ENCODE data around the gene ISG15. TPM values are rescaled to one million over a fixed set of nuclear protein-coding genes. Genes with fewer than 3 reads are reported as not detected.

The ISG15 gene
- total RNA-seq, 1 donor from 2014 or later = 148 TPM

GRCh38 chr1:1058088-1058905 lies 45.0 kb downstream of the ISG15 start:
- DNase-seq (ENCODE audit: low read depth) = no peak

GRCh38 chr1:1058921-1059493 lies 45.7 kb downstream of the ISG15 start:
- no peak for DNase-seq (ENCODE audit: low read depth)

- peak; percentile 80 for DNase-seq (ENCODE audit: low read depth)
Observed at GRCh38 chr1:1059494-1060280, 46.4 kb downstream of the ISG15 start.

- DNase-seq (ENCODE audit: low read depth) = no peak
Observed at GRCh38 chr1:1060281-1061000, 47.1 kb downstream of the ISG15 start.

GRCh38 chr1:1061682-1062345 lies 48.5 kb downstream of the ISG15 start:
- no peak for DNase-seq (ENCODE audit: low read depth)

GRCh38 chr1:1062348-1063163 lies 49.3 kb downstream of the ISG15 start:
- no peak for DNase-seq (ENCODE audit: low read depth)

GRCh38 chr1:1063261-1063944 lies 50.1 kb downstream of the ISG15 start:
- no peak for DNase-seq (ENCODE audit: low read depth)

Other genes starting within 250 kb of the ISG15 start
- gene SAMD11, start 89.6 kb upstream of the ISG15 start, total RNA-seq = 0.86 and 1.4 TPM in 2 replicates
- 70.2 and 71.9 TPM in 2 replicates for gene NOC2L, start 54.2 kb upstream of the ISG15 start, total RNA-seq
- 5.6 and 13.6 TPM in 2 replicates for gene KLHL17, start 52.9 kb upstream of the ISG15 start, total RNA-seq
- 0.24 TPM in 1 of 2 replicates, not detected in the other for gene PLEKHN1, start 47.0 kb upstream of the ISG15 start, total RNA-seq
- gene PERM1, start 31.4 kb upstream of the ISG15 start, total RNA-seq = 1.4 TPM in 1 of 2 replicates, not detected in the other
- gene HES4, start 13.4 kb upstream of the ISG15 start, total RNA-seq = 45.8 and 63.9 TPM in 2 replicates
- 108 and 171 TPM in 2 replicates for gene AGRN, start 6.6 kb downstream of the ISG15 start, total RNA-seq
- gene RNF223, start 60.8 kb downstream of the ISG15 start, total RNA-seq = 0.05 and 0.83 TPM in 2 replicates
- 10.0 and 11.7 TPM in 2 replicates for gene C1orf159, start 102.6 kb downstream of the ISG15 start, total RNA-seq
- gene TTLL10, start 160.4 kb downstream of the ISG15 start, total RNA-seq = not detected in 2 replicates
- 0.47 TPM in 1 of 2 replicates, not detected in the other for gene TNFRSF18, start 193.1 kb downstream of the ISG15 start, total RNA-seq
- gene TNFRSF4, start 200.7 kb downstream of the ISG15 start, total RNA-seq = not detected in 2 replicates
- 142 and 150 TPM in 2 replicates for gene SDF4, start 218.5 kb downstream of the ISG15 start, total RNA-seq
- gene B3GALT6, start 218.7 kb downstream of the ISG15 start, total RNA-seq = 61.8 and 68.1 TPM in 2 replicates
- 1.2 TPM in 1 of 2 replicates, not detected in the other for gene C1QTNF12, start 233.2 kb downstream of the ISG15 start, total RNA-seq